ENCODE data around the gene CLDN3.
A peak's percentile ranks its signal among the peaks of the same experiment; 100 is the strongest.

The CLDN3 gene

DNA sequence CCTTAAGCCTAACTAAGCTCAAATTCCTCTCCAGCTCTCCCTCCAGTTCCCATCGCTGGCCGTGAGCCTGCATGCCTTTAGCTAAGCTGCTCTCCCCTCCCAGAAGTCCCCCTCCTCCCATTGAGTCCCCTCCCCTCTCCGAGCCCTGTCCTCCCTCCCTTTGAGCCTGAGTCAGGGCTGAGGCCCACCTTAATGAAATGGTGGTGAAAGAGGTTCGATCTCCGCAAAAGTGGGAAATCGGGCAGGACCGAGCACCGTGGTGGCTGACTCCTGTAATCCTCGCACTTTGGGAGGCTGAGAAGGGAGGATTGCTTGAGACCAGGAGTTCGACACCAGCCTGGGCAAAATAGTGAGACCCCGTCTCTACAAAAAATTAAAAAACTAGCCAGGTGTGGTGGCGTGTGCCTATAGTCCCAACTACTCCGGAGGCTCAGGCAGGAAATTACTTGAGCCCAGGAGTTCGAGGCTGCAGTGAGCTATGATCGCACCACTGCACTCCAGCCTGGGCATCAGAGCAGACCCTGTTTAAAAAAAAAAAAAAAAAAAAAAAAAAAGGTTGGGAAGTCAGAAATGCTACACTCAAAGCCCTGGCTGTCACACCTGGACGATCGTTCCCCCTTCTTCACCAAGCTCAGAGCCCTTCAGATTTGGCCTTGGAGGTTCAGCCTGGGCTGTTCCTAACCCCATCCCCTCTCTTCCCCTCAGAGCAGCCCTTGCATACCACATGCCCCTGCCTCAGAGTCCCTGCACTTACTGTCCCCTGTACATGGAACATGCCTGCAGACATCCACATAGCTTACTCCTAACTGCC, 995 bp upstream of the CLDN3 start:
- DNase-seq = no peak

DNA sequence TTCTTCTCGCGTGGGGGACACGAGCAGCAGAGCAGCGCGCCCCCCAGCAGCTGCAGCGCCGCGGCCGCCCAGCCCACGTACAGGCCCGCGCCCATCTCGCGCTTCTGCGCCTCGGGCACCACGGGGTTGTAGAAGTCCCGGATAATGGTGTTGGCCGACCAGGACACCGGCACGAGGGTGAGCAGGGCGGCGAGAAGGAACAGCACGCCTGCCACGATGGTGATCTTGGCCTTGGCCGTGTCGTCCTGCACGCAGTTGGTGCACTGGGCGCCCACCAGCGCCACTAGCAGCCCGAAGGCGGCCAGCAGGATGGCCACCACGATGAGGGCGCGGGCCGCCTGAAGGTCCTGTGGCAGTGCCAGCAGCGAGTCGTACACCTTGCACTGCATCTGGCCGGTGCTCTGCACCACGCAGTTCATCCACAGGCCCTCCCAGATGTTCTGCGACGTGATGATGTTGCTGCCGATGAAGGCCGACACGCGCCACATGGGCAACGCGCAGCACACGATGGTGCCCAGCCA, 529 bp downstream of the CLDN3 start:
- peak in 1 of 14 donors; percentile 54 for DNase-seq

DNA sequence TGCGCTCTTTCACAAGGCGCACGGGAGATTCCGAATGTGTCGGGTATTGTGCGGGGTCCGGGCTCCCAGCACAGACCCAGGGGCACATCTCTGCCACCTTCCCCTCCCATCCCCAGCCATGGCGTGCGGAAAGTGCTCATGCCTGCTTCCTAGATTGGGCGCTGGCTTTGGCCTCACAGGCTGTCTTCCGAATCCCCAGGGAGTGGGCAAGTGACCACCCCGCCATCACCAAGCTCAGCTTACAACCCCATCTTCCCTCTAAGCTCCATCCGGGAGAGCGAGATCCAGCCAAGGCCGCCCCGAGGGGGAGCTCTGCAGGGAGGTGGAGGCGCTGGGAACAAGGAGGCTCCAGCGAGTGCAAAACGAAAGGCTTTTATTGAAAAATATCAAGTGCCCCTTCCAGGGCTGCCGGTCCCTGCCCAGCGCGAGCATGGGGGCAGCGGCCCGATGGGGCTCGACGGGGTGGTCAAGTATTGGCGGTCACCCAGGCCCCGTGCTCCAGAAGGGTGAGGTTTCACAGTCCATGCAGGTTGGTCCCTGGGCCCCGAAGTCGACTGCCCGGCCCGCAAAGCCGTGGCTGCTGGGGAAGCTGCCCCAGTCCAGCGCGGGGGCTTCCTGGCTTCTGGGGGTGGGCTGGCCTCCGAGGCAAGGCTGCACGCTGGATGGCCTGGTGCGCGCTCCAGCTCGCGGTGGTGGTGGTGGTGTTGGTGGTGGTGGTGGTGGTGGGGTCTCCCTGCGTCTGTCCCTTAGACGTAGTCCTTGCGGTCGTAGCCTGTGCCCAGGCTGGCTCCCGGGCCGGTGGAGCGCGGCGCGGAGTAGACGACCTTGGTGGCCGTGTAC, 1.2 kb downstream of the CLDN3 start:
- no peak for DNase-seq

GRCh38 chr7:73766556-73767229, 3.4 kb downstream of the CLDN3 start:
- no peak for DNase-seq

GRCh38 chr7:73762659-73762999, 7.4 kb downstream of the CLDN3 start:
- DNase-seq = no peak

- no peak for DNase-seq
Observed at GRCh38 chr7:73761854-73762658, 8.0 kb downstream of the CLDN3 start.

- no peak for DNase-seq
Observed at GRCh38 chr7:73758581-73759138, 11.4 kb downstream of the CLDN3 start.

DNA sequence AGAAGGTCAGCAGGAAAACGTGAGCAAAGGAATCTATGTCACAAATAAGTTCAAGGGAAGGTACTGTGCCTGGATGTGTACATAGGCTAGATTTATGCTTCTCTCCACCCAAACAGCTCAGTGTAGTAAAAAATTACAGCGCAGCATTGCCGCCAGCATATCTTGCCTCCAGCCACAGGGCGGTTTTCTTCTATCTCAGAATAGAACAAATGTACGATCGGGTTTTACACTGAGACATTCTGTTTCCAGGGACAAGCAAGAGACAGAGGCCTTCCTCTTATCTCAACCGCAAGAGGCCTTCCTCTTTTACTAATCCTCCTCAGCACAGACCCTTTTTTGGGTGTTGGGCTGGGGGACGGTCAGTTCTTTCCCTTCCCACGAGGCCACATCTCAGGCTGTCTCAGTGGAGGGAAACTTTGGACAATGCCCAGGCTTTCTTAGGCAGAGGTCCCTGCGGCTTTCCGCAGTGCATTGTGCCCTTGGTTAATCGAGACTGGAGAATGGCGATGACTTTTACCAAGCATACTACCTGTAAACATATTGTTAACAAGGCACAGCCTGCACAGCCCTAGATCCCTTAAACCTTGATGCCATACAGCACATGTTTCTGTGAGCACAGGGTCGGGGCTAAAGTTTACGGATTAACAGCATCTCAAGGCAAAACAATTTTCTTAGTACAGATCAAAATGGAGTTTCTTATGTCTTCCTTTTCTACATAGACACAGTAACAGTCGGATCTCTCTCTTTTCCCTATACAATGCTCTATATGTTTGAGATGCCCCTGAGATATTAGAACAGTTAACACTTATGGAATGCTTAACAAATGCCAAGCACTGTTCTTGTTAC, 19.9 kb downstream of the CLDN3 start:
- DNase-seq = peak in 1 of 14 donors; percentile 13

GRCh38 chr7:73746378-73746777, 23.7 kb downstream of the CLDN3 start:
- peak in 2 of 14 donors; percentile 12 to 96 for DNase-seq

GRCh38 chr7:73742753-73743641, 27.1 kb downstream of the CLDN3 start:
- peak in 7 of 14 donors; percentile 7 to 83 (median 18) for DNase-seq

DNA sequence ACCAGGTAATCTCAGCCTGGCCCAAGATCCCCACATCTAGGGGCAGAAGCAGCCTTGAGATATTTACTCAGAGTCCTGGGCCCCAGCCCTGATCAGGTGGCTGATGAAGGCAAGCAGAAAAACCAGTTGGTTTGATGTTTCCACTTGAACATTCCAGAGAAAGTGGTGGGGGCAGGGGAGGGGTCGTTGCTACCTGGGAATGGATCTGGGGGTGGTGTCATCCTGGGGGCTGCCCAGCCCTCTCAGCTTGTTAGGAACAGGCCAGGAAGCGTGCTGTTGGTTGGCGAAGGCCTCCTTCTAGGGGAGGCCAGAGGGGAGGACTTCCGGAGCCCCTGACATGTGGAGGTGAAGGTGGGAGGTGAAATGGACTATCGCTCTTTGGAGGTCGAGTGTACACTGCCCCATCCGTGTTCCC, 27.7 kb downstream of the CLDN3 start:
- DNase-seq = no peak

- no peak for DNase-seq
Observed at GRCh38 chr7:73741600-73741999, 28.5 kb downstream of the CLDN3 start.

- DNase-seq = no peak
Observed at GRCh38 chr7:73740771-73741170, 29.3 kb downstream of the CLDN3 start.

- DNase-seq = no peak
Observed at GRCh38 chr7:73740212-73740611, 29.9 kb downstream of the CLDN3 start.

- peak in 1 of 14 donors; percentile 39 for DNase-seq
Observed at GRCh38 chr7:73739387-73739767, 30.7 kb downstream of the CLDN3 start.

DNA sequence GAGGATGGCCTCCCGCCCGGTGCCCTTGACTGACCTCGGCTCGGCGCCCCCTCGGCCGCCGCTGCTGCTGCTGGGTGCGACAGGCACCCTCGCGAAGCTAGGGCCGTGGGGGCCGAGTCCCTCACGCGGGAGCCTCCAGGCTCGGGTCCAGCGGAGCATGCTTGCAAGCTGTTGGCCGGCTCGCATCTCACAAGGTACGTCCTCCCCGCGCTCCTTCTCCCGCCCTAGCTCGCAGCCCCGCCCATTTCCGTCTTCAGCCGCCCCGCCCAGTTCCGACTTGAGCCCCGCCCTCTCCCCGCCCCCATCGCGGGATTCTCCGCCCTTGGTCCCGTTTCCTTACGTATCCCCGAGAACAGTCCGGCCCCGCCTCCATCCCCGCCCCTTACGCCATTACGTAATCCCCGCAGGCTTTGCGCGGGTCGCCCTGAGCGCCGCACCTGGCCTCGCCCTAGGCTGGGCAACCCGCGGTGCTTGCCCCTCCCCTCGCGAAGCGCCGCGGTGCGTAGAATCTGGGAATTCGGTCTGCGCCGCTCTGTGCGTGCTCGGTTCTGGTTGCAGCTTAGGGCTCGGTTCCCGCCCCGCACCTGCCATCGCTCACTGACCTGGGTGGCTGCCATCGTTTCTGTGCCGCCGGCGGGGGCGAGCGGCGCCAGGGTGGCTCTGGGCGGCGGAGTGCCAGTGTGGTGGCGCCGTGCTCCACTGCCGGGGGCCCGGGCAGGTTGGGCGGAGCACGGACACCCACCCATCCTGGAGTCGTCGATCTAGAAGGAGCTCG, 31.3 kb downstream of the CLDN3 start, which contains the start of gene ABHD11:
ABHD11 (minus strand) TSS at position 191 of the 775 bp plus-strand sequence; CDS start at position 159, 32 bp downstream.
- DNase-seq = peak; percentile 86 to 99 (median 95)

- DNase-seq = peak in 9 of 14 donors; percentile 15 to 60 (median 48)
Observed at GRCh38 chr7:73738220-73738611, 31.9 kb downstream of the CLDN3 start.

DNA sequence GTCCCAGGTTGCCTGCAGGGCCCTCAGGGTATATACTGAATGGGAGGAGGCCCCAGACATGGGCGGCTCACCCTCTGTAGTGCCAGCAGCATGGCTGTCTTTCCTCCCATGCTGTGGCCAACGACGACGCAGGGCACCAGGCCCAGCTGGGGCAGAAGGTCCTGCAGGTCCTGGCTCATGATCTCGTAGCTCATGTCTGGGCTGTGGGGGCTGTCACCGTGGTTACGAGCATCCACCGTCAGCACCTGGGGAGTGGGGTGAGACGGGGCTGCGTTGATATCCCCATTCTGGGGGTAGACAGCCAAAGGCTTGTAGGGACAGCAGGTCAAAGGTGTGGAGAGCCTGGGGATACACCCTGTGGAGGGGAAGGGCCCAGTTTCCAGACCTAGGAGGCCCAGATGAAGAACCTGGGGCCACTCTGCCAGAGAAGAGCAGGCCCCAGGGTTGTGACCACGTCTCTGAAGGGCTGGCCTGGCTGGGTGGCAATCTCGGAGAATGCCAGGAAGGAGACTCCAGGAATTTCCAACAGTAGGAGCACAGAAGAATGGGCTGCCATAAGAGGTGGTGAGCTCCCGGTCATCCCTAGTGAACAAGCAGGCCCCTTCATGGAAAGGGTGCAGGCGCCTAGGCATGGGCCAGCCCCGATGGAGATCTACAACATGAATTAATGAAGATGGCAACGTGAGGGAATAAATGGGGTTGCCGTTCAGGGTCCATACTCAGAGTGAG, 32.4 kb downstream of the CLDN3 start:
- DNase-seq = no peak

All from C1 segment of cervical spinal cord (tissue), 14 donors.